Measurements from ENCODE around the gene TEKT5.
"Not testable (repeated sequence)": the region's sequence is repeated elsewhere in the genome, so short reads cannot be mapped to it uniquely, and the experiment has no call there.

TEKT5 gene

GRCh38 chr16:10635365-10636021 is 59.2 kb downstream of the TEKT5 start:
- DNase-seq (ENCODE audit: low read depth in 1 of 2, low spot score in 1 of 2): no peak

- not testable (repeated sequence) for DNase-seq (ENCODE audit: low read depth in 1 of 2, low spot score in 1 of 2)
Measured at GRCh38 chr16:10633429-10633828, 61.3 kb downstream of the TEKT5 start.

- no peak for DNase-seq (ENCODE audit: low read depth in 1 of 2, low spot score in 1 of 2)
Measured at GRCh38 chr16:10631886-10632285, 62.8 kb downstream of the TEKT5 start.

- no peak for DNase-seq (ENCODE audit: low read depth in 1 of 2, low spot score in 1 of 2)
Measured at GRCh38 chr16:10629592-10629963, 65.2 kb downstream of the TEKT5 start.

- no peak for DNase-seq (ENCODE audit: low read depth in 1 of 2, low spot score in 1 of 2)
Measured at GRCh38 chr16:10625595-10626357, 69.0 kb downstream of the TEKT5 start.

- no peak for DNase-seq (ENCODE audit: low read depth in 1 of 2, low spot score in 1 of 2)
Measured at GRCh38 chr16:10624527-10624926, 70.2 kb downstream of the TEKT5 start.

GRCh38 chr16:10623059-10623458 is 71.7 kb downstream of the TEKT5 start:
- no peak for DNase-seq (ENCODE audit: low read depth in 1 of 2, low spot score in 1 of 2)

- no peak for DNase-seq (ENCODE audit: low read depth in 1 of 2, low spot score in 1 of 2)
Measured at GRCh38 chr16:10622036-10622921, 72.5 kb downstream of the TEKT5 start.

GRCh38 chr16:10621216-10621949 is 73.3 kb downstream of the TEKT5 start:
- not testable (repeated sequence) for DNase-seq (ENCODE audit: low read depth in 1 of 2, low spot score in 1 of 2)

- DNase-seq (ENCODE audit: low read depth in 1 of 2, low spot score in 1 of 2): no peak
Measured at GRCh38 chr16:10620120-10620519, 74.6 kb downstream of the TEKT5 start.

- DNase-seq (ENCODE audit: low read depth in 1 of 2, low spot score in 1 of 2): no peak
Measured at GRCh38 chr16:10619271-10619849, 75.4 kb downstream of the TEKT5 start.

- no peak for DNase-seq (ENCODE audit: low read depth in 1 of 2, low spot score in 1 of 2)
Measured at GRCh38 chr16:10618710-10619209, 76.0 kb downstream of the TEKT5 start.

- DNase-seq (ENCODE audit: low read depth in 1 of 2, low spot score in 1 of 2): no peak
Measured at GRCh38 chr16:10617662-10618420, 76.9 kb downstream of the TEKT5 start.

GRCh38 chr16:10616756-10617640 is 77.7 kb downstream of the TEKT5 start:
- no peak for DNase-seq (ENCODE audit: low read depth in 1 of 2, low spot score in 1 of 2)

GRCh38 chr16:10616419-10616755 is 78.3 kb downstream of the TEKT5 start:
- DNase-seq (ENCODE audit: low read depth in 1 of 2, low spot score in 1 of 2): no peak

GRCh38 chr16:10614685-10615084 is 80.0 kb downstream of the TEKT5 start:
- DNase-seq (ENCODE audit: low read depth in 1 of 2, low spot score in 1 of 2): no peak

- DNase-seq (ENCODE audit: low read depth in 1 of 2, low spot score in 1 of 2): no peak
Measured at GRCh38 chr16:10613785-10614485, 80.8 kb downstream of the TEKT5 start.

- DNase-seq (ENCODE audit: low read depth in 1 of 2, low spot score in 1 of 2): no peak
Measured at GRCh38 chr16:10612649-10613179, 82.0 kb downstream of the TEKT5 start.

Data from stimulated activated CD4-positive, alpha-beta T cell treated with anti-CD3 and anti-CD28 coated beads, Interleukin-15, amount 100 ng/mL, for 1 hour (primary cell).